Measurements from ENCODE around the gene CAND2. TPM values are rescaled to one million over a fixed set of nuclear protein-coding genes. Genes with fewer than 3 reads are reported as not detected.
"Not testable (repeated sequence)": the region's sequence is repeated elsewhere in the genome, so short reads cannot be mapped to it uniquely, and the experiment has no call there.

Gene CAND2
- total RNA-seq, 1 experiment from 2014 or later = 8.2 TPM

- no peak overlapping the region for H3K4me3 ChIP-seq (ENCODE audit: low read depth, low read length, poor library complexity, severe bottlenecking)
- H3K27ac ChIP-seq (ENCODE audit: low read depth, low read length, poor library complexity, severe bottlenecking) = no peak overlapping the region
- no peak for TF ChIP-seq EZH2 (IDR thresholded peaks at IDR 0.05; ENCODE audit: borderline replicate concordance, low read depth, low read length, poor library complexity, severe bottlenecking)
- no peaks in the 10 kb centered on the region for H3K27me3 ChIP-seq (replicated peaks; ENCODE audit: insufficient read depth, low read depth, low read length, poor library complexity)
- no peaks in the 10 kb centered on the region for H3K36me3 ChIP-seq (ENCODE audit: insufficient read depth, low read length, poor library complexity, severe bottlenecking)
- H3K9me3 ChIP-seq (ENCODE audit: low read depth, low read length, poor library complexity, severe bottlenecking) = no peaks in the 10 kb centered on the region
- POLR2A ChIA-PET (ENCODE audit: low non-redundant PET) = no interaction called here
- H3K4me1 ChIP-seq (ENCODE audit: insufficient read depth, low read length, poor library complexity, severe bottlenecking) = no peaks in the 10 kb centered on the region
- no TSS peak for BruUV-seq (replicated peaks)
- DNase-seq (ENCODE audit: low spot score) = peak; percentile 62
- CTCF ChIA-PET = no interaction called here
- intact Hi-C loops (cut with micrococcal nuclease; ENCODE audit: unreplicated experiment) = no loop called here
These were observed 14.2 kb upstream of the CAND2 start for GRCh38 chr3:12782172-12782815.

DNA sequence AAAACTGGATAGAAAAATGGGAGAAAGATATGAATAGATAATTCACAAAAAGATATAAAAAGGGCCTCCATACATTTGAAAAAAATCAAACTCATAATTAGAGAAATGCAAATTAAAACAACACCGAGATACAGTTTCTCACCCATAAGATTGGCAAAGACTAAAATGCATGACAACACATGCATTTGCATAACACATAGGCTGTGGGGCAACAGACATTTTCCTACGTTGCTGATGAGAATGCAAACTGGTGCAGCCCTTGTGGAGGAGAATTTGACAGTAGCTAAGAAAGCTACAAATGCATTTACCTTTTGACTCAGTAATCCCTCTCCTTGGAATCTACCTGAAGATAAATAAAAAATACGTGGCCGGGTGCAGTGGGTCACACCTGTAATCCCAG, 11.4 kb upstream of the CAND2 start:
- Histone ChIP-seq H3K27me3 (replicated peaks; ENCODE audit: insufficient read depth, low read depth, low read length, poor library complexity) (no peaks in the 10 kb centered on the region), H3K4me3 (ENCODE audit: low read depth, low read length, poor library complexity, severe bottlenecking) (no peak overlapping the region), H3K27ac (ENCODE audit: low read depth, low read length, poor library complexity, severe bottlenecking) (no peak overlapping the region), H3K4me1 (ENCODE audit: insufficient read depth, low read length, poor library complexity, severe bottlenecking) (no peaks in the 10 kb centered on the region), H3K36me3 (ENCODE audit: insufficient read depth, low read length, poor library complexity, severe bottlenecking) (no peaks in the 10 kb centered on the region), H3K9me3 (ENCODE audit: low read depth, low read length, poor library complexity, severe bottlenecking) (no peaks in the 10 kb centered on the region)
- CTCF ChIA-PET = no interaction called here
- intact Hi-C loops (cut with micrococcal nuclease; ENCODE audit: unreplicated experiment) = loop anchor here (5.0 kb wide), 1 partner anchor 107 kb away; no protein-coding TSS in a partner anchor
- no TSS peak for BruUV-seq (replicated peaks)
- POLR2A ChIA-PET (ENCODE audit: low non-redundant PET) = no interaction called here
- DNase-seq (ENCODE audit: low spot score) = no peak
- TF ChIP-seq CTCF (conservative IDR thresholded peaks at IDR 0.05; ENCODE audit: low read depth, low read length) (no peak), EZH2 (IDR thresholded peaks at IDR 0.05; ENCODE audit: borderline replicate concordance, low read depth, low read length, poor library complexity, severe bottlenecking) (no peak)

- CTCF ChIA-PET = interaction anchor here (0.7 to 1.3 kb wide), 2 partner anchors 10 to 16 kb away, joined by 3 read pairs; no protein-coding TSS in a partner anchor
- DNase-seq (ENCODE audit: low spot score) = peak; percentile 52
- H3K4me1 ChIP-seq (ENCODE audit: insufficient read depth, low read length, poor library complexity, severe bottlenecking); H3K27ac ChIP-seq (ENCODE audit: low read depth, low read length, poor library complexity, severe bottlenecking); POLR2A ChIA-PET (ENCODE audit: low non-redundant PET); H3K4me3 ChIP-seq (ENCODE audit: low read depth, low read length, poor library complexity, severe bottlenecking); H3K9me3 ChIP-seq (ENCODE audit: low read depth, low read length, poor library complexity, severe bottlenecking); H3K36me3 ChIP-seq (ENCODE audit: insufficient read depth, low read length, poor library complexity, severe bottlenecking); H3K27me3 ChIP-seq (replicated peaks; ENCODE audit: insufficient read depth, low read depth, low read length, poor library complexity); BruUV-seq (replicated peaks): not testable (repeated sequence)
- intact Hi-C loops (cut with micrococcal nuclease; ENCODE audit: unreplicated experiment) = loop anchor here (5.0 kb wide), 1 partner anchor 105 kb away; no protein-coding TSS in a partner anchor
- TF ChIP-seq CTCF (conservative IDR thresholded peaks at IDR 0.05; ENCODE audit: low read depth, low read length) = peak; percentile 45; the same call in 1 of the 2 replicates
These were observed 9.1 kb upstream of the CAND2 start for GRCh38 chr3:12787346-12787745.

DNA sequence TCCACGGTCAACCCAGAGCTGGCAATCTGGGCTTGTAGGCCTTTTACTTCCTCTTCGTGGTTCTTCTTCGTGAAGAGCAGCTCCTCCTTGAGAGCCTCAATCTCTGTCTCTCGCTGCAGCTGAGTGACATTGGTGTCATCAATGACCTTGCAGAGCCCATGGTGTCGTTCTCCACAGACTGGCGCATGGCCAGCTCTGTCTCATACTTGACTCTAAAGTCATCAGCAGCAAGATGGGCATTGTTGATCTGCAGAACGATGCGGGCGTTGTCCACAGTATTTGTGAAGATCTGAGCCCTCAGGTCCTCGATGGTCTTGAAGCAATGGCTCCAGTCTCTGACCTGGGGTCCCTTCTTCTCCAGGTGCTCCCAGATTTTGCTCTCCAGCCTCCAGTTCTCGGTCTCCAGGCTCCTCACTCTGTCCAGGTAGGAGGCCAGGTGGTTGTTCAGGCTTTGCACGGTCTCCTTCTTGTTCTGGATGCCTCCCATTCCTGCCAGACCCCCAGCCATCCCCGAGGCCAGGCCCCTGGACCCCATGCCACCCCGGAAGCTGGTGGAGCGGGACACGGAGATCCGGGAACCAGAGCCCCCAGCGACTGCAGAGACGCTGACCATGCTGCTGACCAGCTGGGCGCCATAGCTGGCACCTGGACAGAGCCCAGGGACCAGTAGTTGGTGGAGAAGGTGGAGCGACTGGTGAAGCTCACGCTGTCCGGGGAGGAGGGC, 8.4 kb upstream of the CAND2 start:
- BruUV-seq (replicated peaks); POLR2A ChIA-PET (ENCODE audit: low non-redundant PET): not testable (repeated sequence)
- CTCF ChIA-PET = interaction anchor here (0.7 kb wide), 1 partner anchor 9 kb away, joined by 3 read pairs; no protein-coding TSS in a partner anchor

More for the DNA sequence above, 8.4 kb upstream of the CAND2 start:
- not testable (repeated sequence) for H3K27me3 ChIP-seq (replicated peaks; ENCODE audit: insufficient read depth, low read depth, low read length, poor library complexity); H3K4me3 ChIP-seq (ENCODE audit: low read depth, low read length, poor library complexity, severe bottlenecking); H3K36me3 ChIP-seq (ENCODE audit: insufficient read depth, low read length, poor library complexity, severe bottlenecking); DNase-seq (ENCODE audit: low spot score); H3K27ac ChIP-seq (ENCODE audit: low read depth, low read length, poor library complexity, severe bottlenecking); H3K4me1 ChIP-seq (ENCODE audit: insufficient read depth, low read length, poor library complexity, severe bottlenecking); H3K9me3 ChIP-seq (ENCODE audit: low read depth, low read length, poor library complexity, severe bottlenecking)
- intact Hi-C loops (cut with micrococcal nuclease; ENCODE audit: unreplicated experiment) = loop anchor here (5.0 kb wide), 1 partner anchor 104 kb away; no protein-coding TSS in a partner anchor
